Stimulated activated CD8-positive, alpha-beta memory T cell treated with anti-CD3 and anti-CD28 coated beads, Interleukin-7, amount 100 ng/mL, for 1 hour (primary cell): Measurements from ENCODE around the gene PABPN1L.

Source experiments
- DNase-seq, 2 donors: peaks; one replicate each; pipeline ENCODE4 v3.0.0-alpha.2; 2020; ENCODE audit warnings: low read depth in 2 of 2

Gene PABPN1L, protein sequence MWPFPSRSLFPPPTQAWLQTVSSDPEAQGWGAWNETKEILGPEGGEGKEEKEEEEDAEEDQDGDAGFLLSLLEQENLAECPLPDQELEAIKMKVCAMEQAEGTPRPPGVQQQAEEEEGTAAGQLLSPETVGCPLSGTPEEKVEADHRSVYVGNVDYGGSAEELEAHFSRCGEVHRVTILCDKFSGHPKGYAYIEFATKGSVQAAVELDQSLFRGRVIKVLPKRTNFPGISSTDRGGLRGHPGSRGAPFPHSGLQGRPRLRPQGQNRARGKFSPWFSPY

DNA sequence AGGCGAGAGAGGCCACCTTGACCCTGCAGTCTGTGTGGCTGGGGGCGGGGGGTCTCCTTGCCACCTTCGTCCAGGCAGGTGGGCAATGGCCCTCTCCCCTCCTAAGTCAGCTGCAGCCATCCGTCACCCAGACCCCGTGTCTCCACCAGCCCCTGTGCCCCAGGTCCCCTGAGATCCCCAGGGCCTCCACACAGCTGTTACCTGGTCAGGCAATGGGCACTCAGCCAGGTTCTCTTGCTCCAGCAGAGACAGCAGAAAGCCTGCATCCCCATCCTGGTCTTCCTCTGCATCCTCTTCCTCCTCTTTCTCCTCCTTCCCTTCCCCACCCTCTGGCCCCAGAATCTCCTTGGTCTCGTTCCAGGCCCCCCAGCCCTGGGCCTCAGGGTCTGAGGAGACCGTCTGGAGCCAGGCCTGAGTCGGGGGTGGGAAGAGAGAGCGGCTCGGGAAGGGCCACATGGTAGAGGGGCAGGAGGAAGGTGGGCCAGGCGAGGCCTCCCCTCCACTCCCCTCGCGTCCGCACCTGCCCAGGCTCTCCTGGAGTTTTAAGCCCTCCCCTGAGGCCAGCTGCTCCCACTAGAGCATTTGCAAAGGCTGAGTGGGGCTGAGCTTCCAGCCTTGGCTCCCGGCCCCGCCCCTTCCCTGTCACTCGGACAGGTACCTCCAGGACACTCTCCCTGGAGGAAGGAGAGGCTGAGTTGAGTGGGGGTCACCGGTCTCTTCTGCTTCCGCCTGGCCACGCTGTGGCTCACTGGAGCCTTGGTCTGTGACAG, at the start of gene PABPN1L:
PABPN1L (minus strand) TSS at position 510 of the 770 bp plus-strand sequence; CDS start at position 456, 54 bp downstream.
- DNase-seq = no peak

DNA sequence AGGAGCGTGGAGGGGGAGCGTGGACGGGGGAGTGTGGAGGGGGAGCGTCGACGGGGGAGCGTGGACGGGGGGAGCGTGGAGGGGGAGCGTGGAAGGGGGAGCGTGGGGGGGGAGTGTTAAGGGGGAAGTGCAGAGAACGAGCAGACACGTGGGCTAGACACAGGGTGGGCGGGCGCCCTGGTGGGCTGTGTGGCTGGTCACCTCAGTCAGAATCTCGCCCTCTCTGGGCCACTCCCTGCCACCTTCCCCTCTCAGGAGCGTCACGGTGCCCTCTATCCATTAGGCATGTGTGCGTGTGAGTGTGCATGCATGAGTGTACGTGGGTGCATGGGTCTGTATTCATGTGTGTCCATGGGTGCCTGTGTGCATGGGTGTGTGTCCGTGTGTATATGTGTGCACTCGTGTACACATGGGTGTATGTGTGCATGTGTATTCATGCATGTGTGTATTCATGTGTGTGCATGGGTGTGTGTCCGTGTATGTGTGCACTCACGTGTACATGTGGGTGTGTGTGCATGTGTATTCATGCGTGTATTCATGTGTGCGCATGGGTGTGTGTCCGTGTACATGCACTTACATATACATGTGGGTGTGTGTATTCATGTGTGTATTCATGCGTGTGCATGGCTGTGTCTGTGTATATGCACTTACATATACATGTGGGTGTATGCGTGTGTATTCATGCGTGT, 49.3 kb upstream of the PABPN1L start:
- no peak for DNase-seq

DNA sequence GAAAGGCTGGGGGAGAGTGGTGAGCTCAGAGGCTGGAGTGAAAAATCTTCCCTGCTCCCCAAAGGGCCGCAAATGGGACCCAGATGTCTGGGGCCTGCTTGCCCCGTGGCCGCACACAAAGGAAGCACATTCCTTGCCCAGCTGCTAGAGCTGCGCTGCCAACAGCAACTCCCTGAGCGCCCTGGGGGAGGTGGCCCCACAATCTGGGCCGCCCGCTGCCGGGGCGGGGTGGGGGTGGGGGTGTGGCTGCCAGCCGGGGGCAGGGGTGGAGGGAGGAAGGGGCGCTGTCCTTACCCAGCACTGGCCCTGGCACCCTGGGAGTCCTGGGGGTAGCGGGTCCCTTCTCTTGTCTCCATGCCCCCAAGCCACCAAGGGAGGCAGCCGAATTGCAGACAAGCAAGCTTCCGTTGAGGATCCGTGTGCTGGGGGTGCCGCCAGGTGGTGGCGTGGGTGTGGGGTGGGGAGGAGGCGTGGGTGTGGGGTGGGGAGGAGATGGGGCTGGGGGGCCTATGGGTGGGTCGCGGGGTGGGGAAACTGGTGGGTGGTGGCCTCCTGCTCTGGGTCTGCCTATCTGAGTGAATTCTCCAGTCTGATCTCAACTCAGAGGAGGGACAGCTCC, 48.4 kb upstream of the PABPN1L start:
- no peak for DNase-seq

DNA sequence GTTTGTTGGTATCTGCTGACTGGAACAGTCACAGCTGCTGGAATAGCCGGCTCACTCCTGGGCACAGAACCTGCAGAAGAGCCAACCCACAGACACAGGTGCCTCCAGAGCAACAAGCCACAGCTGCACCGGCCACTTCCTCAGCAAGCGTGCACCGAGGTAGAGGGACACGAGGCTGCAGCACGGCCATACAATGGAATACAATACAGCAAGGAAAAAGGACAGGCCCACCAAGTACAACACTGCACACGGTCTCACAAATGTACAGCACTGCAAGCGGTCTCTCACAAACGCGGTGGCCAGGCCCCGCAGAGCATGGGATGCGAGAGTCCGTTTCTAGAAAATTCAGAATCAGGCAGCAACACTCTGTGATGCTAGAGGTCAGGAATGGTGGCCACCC, 47.4 kb upstream of the PABPN1L start:
- DNase-seq = no peak

DNA sequence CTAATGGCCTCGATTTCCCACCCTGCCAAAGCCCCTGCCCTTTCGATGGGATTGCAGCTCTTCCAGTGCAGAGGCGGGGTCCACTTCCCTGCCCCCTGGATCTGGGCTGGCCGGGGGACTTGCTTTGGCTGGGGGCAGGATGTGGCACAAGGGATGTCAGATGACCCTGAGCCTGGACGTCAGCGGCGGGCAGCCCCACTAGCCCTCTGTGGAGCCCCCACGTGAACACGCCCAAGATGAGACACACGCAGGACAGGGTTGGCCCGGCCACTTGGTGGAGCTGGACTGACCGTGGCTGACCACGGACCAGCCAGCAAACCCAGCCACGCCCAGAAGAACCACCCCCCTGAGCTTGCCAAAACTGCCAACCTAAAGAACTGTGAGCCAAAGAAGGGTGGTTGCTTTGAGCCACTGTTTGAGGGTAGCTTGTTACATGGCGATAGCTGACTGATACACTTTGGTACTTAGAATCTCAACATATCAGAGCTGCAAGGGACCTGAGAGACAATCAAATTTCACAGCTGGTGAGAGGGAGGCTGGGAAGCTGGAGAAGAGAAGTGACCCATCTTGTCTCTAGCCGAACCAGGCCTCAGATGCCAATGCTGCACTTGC, 46.6 kb upstream of the PABPN1L start:
- no peak for DNase-seq

DNA sequence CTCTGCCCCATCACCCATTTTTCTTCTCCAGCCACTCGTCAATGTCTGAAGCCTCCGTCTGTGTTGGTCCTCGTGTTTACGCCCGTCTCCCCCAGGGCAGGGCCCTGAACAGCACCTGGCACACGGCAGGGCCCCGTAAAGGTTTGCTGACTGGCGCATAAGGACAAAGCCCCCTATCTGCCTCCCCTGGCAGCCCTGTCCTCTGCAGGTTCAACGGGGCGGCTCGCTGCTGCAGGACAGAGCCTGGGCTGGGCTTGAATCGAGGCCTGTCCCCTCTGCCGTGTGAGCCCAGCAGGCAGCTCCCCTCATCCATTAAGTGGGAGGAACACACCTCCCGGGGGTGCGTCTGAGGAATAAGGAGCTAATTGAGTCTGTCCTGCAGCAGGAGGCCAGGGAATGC, 46.1 kb upstream of the PABPN1L start:
- no peak for DNase-seq

DNA sequence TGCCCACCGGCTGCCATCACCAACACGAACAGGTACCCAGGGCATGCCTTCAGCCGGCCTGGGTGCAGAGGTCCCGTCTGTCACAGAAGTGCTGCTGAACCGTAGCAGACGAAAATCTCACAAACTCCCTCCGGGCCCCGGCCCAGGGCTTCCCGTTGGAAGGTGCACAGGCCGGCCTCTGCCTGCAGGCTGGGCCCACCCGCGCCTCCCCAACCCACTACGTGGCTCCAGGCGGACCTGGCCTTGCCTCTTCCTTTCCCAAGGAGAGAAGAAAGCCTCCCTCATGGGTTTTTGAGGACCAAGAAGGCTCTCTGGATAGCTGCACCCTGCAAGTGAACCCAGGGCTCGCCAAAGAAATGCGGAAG, 45.5 kb upstream of the PABPN1L start:
- DNase-seq = no peak

DNA sequence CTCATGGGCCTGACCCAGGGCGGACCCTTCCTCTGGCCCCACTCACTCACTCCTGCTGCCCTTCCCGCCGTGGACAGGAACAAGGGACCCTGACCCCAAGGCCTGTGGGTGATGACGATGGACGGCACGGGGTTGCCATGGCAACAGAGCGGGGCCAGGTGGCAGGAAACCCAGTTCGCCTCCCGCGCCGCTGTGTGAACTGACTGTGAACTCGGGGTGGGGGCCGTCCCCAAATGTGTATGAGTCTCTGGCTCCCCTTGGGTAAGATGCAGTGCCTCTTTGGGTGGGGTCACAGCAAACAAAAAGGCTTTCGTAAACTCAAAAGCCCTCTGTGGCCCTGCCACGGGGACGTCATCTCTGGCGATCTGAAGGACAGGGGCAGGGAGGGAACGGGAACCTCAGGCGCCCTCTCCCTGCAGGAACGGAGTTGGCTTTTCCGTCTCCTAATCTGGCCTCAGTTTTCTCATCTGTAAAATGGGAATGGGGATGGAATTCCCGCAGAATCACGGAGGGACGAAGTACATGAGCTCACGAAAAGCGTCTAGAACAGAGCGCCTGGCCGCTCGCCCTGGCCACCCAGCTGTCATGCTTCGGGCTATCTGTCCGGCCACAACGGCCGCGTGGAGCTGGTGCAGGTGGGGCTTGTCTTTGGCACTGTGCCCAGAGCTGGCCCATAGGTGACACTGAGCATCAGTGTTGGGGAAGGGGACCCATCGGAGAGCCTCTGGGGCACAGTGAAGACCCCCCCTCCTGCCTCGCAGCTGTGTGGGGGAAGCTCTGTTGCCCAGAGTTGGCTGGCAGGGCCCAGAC, 44.9 kb upstream of the PABPN1L start:
- no peak for DNase-seq

DNA sequence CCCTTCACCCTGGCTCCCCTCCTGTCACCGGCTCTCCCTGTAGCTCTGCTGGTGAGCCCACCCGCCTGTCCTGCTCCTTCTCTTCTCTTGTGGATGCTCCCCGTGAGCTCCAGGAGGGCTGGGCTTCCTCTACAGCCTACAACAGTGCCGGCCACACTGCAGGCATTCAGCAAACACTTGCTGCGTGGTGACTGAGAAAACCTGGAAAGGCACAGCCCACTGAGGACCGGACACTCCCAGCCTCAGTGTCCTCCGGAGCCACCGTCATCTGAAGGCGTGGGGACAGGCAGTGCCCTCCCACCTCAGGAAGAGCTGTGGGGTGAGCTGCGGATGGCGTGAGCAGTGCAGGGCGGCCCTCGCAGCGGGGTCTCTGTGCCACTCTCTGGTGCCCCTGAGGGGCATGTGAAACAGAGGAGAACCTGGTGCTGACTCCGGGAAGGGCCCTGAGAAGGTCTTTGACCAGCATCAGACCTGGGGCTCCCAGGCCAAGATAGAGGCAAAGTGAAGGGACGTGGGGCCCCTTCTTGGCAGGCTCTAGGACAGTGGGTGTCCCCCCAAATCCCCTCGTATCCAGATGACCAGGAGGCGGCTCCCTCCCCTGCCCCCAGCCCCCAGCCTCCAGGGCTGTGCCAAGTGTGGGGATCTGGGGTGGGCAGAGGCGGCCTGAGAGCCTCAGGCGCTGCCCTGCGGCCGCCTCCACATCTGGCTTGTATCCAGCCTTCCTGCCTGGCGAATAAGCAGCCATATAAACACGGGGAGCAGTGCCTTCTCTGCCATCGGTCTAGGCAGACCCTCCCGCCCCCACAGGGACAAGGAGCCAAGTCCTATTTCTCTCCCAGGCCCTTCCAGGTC, 44.0 kb upstream of the PABPN1L start:
- no peak for DNase-seq

DNA sequence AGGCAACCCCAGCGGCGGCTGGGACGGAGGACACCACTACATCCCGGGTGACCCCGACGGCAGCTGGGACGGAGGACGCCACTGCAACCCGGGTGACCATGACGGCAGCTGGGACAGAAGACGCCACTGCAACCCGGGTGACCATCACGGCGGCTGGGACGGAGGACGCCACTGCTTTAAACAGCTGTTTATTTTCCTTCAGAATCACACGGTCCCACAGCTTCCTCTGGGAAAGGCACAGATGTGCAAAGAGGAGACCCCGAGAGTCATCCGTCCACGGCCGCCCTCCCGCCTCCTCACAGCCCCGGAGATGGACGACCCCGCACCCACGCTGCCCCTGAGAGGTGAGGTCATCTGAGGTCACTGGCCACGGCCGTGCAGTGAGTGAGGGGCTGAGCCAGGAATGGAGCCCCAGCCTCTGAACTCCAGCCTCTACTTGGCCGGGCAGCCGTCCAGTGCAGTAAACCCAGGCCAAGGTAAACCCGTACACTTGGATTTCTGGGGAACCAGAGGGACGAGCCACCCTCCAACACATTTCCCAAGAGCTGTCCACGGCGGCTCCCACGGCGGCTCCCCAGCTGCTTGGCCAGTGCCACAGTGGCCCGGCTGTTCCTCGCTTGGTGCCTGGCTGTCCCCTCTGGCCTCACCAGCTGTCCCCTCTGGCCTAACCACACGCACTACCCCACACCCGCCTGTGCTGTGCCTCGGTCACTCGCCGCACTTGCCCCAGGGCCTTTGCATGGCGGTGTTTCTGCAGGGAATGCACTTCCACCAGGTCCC, 43.2 kb upstream of the PABPN1L start:
- no peak for DNase-seq

DNA sequence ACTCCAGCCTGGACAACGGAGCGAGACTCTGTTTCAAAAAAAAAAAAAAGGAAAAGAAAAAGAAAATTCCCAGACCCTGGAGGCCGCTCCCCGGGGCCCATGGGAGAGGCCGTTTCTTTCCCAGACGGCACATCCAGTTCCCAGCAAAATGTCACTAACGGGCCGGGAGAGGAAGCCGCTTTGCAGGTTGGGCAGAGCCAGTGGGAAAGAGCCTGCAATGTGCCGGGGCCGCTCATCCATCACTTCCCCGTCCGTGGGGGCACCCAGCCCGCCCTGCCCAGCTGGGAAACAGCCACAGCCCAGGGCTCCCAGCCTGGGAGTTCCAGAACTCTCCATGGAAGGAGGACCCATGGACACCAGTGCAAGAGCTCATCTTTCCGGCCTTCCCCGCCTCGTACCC, 41.8 kb upstream of the PABPN1L start:
- DNase-seq = no peak

DNA sequence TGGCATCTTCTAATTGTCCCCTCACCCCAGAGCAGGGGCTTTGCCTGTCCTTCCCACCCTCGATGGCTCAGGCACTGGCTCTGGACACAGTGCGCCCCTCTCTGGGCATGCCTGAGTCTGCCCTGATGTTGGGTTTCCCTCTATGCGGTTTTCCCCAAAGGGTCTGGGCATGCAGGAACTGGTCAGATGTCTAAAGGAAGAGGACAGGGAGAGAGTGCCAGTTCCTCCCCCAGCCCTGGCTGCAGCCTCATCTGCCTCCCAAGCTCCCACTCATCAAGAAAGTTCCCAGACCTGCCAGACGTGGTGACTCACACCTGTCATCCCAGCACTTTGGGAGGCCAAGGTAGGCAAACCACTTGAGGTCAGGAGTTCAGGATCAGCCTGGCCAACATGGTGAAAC, 41.3 kb upstream of the PABPN1L start:
- DNase-seq = no peak

DNA sequence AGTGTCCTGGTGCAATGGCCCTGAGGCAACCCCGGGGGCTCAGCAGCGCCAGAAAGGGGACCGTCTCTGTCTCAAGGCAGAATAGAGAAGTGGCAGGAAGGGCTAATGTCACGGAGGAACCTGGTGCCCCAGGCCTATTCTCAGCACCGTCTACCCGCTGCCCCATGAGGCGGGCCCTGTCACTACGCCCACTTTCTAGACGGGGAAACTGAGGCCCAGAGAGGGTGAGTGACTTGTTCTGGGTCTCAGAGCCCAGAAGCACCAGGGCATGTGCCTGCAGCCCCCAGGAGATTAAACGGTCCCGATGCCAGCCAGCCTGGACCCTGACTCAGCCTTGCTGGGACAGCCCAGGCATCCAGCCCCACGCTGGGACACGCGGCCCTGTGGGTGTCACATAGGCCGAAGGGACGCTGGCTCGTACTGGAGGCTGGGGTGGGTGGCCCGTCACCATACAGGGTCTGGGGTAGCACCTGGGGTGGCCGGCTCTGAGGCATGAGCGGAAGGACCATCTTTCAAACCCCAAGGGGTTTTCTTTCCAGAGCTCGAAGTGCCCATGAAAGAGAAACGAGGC, 40.2 kb upstream of the PABPN1L start:
- DNase-seq = no peak

DNA sequence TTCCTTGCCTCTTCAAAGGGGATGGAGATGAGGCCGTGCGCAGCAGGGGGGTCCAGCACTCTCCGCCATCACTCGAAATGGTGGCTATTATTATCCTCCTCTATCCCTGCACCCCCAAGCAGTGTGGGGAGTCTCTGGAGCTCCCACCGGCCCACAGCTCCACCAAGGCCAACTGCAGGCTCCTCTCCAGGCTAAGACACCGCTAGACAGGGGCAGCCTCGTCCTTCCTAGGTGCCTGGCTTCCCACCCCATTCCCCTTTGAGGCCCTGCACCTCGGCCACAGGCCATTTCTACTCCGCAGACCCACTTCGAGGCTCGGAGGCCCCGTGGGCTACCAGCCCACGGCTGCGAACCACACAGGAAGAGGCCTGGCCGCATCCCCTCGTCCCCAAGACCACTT, 39.6 kb upstream of the PABPN1L start:
- no peak for DNase-seq

DNA sequence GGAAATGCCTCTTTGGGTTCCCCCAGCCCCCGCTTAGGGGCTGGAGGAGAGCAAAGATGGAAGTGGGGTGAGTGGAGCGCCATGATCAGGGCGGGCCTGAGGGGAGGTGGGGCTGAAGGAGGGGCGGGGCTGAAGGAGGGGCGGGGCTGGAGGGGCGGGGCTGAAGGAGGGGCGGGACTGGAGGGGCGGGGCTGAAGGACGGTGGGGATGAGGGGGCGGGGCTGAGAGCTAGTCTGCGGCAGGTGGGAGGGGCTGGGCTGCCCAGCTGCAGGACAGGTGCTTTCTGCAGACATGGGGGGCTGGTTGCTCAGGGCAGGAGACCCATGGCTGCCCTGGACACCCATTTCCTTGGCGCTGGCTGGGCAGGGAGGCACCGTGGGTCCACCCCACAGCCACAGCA, 39.1 kb upstream of the PABPN1L start:
- DNase-seq = no peak

DNA sequence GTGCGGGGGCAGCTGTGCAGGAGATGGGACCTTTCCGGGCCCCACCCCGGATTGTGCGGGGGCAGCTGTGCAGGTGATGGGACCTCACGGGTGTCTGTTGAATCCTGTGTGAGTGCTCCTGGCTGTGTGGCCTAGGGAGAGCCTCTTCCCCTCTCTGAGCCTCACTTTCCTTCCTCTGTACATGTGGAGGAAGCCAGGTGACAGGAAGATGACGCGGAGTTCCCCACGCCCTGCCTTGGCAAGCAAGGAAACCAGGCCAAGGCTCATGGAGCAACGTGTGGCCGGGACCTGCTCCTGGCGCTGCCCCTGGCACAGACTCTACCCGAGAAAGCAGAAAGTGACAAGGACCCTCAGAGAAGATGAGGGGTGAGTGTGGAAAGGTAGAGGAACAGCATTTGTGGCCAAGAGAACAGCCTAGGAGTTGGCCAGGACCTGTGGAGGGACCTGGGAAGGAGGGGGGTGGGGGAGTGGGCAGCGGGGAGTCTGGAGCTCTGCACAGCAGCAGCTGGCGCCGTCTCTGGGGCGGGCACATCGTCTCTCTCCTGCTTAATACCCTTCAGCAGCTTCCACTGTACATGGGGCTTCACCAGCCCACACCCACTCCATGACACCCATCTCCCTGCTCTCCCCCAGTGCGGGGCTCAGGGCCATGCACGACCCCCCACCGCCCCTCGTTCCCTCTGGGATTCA, 38.4 kb upstream of the PABPN1L start:
- DNase-seq = no peak

DNA sequence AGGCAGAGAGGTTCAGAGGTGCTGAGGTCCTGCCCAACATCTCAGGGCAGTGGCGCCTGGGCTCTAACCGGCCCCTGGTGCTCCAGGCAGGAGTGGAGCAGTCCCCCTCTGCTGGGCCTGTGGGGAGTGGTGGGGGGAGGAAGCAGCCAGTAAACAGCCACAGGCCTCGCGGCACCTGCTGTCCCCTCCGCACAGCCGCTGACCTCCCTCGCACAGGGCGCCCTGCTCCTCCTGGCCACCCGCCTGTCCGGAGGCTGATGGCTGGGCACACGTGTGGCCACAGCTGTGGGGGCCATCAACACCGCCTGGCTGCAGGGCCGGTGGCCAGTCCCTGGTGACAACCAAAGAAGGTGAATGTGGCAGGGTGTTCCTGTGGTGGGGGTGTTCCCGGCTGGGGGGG, 36.8 kb upstream of the PABPN1L start:
- no peak for DNase-seq

DNA sequence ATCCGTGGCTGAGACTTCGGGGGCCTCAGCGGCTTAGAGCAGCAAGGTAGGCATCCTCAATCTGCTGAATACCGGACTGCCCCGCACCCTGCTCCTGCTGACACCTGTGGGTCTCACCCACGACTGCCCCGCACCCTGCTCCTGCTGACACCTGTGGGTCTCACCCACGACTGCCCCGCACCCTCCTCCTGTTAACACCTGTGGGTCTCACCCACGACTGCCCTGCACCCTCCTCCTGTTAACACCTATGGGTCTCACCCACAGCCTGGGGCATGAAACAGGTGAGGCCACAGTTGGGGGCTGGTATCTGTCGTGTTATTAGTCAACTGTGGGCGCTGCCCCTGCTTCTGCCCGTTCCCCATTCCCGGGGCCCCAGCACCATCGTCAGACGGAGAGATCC, 36.3 kb upstream of the PABPN1L start:
- no peak for DNase-seq
